ENCODE measurements around the gene GZMA.

DNA sequence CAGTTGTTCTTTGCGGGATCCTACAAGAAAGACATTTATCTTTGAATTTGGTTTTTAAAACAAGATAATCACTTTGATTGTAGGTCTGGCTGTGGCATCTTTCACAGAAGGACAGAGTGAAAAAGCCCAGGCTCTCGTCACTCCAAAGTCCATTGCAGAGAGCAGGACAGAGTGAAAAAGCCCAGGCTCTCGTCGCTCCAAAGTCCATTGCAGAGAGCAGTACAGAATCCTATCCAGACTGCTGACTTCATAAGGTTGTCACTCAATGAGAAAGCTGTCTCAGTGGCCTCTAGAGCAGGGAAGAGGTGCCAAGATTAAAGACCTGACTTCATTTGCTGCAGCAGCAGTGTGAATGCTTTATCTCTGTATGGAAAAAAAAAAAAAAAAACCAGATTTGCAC is 41.2 kb downstream of the GZMA start:
- TF ChIP-seq, protein P1, sequence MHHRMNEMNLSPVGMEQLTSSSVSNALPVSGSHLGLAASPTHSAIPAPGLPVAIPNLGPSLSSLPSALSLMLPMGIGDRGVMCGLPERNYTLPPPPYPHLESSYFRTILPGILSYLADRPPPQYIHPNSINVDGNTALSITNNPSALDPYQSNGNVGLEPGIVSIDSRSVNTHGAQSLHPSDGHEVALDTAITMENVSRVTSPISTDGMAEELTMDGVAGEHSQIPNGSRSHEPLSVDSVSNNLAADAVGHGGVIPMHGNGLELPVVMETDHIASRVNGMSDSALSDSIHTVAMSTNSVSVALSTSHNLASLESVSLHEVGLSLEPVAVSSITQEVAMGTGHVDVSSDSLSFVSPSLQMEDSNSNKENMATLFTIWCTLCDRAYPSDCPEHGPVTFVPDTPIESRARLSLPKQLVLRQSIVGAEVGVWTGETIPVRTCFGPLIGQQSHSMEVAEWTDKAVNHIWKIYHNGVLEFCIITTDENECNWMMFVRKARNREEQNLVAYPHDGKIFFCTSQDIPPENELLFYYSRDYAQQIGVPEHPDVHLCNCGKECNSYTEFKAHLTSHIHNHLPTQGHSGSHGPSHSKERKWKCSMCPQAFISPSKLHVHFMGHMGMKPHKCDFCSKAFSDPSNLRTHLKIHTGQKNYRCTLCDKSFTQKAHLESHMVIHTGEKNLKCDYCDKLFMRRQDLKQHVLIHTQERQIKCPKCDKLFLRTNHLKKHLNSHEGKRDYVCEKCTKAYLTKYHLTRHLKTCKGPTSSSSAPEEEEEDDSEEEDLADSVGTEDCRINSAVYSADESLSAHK (tag by site-specific recombination; IDR thresholded peaks at IDR 0.05) = no peak
- TF ChIP-seq, protein P2, sequence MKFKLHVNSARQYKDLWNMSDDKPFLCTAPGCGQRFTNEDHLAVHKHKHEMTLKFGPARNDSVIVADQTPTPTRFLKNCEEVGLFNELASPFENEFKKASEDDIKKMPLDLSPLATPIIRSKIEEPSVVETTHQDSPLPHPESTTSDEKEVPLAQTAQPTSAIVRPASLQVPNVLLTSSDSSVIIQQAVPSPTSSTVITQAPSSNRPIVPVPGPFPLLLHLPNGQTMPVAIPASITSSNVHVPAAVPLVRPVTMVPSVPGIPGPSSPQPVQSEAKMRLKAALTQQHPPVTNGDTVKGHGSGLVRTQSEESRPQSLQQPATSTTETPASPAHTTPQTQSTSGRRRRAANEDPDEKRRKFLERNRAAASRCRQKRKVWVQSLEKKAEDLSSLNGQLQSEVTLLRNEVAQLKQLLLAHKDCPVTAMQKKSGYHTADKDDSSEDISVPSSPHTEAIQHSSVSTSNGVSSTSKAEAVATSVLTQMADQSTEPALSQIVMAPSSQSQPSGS (tag by site-specific recombination; IDR thresholded peaks at IDR 0.05; ENCODE audit: low read depth) = no peak
- TF ChIP-seq, protein P3, sequence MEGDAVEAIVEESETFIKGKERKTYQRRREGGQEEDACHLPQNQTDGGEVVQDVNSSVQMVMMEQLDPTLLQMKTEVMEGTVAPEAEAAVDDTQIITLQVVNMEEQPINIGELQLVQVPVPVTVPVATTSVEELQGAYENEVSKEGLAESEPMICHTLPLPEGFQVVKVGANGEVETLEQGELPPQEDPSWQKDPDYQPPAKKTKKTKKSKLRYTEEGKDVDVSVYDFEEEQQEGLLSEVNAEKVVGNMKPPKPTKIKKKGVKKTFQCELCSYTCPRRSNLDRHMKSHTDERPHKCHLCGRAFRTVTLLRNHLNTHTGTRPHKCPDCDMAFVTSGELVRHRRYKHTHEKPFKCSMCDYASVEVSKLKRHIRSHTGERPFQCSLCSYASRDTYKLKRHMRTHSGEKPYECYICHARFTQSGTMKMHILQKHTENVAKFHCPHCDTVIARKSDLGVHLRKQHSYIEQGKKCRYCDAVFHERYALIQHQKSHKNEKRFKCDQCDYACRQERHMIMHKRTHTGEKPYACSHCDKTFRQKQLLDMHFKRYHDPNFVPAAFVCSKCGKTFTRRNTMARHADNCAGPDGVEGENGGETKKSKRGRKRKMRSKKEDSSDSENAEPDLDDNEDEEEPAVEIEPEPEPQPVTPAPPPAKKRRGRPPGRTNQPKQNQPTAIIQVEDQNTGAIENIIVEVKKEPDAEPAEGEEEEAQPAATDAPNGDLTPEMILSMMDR (tag by site-specific recombination; IDR thresholded peaks at IDR 0.05) = no peak
- TF ChIP-seq, protein P4, sequence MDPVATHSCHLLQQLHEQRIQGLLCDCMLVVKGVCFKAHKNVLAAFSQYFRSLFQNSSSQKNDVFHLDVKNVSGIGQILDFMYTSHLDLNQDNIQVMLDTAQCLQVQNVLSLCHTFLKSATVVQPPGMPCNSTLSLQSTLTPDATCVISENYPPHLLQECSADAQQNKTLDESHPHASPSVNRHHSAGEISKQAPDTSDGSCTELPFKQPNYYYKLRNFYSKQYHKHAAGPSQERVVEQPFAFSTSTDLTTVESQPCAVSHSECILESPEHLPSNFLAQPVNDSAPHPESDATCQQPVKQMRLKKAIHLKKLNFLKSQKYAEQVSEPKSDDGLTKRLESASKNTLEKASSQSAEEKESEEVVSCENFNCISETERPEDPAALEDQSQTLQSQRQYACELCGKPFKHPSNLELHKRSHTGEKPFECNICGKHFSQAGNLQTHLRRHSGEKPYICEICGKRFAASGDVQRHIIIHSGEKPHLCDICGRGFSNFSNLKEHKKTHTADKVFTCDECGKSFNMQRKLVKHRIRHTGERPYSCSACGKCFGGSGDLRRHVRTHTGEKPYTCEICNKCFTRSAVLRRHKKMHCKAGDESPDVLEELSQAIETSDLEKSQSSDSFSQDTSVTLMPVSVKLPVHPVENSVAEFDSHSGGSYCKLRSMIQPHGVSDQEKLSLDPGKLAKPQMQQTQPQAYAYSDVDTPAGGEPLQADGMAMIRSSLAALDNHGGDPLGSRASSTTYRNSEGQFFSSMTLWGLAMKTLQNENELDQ (tag by site-specific recombination; IDR thresholded peaks at IDR 0.05; ENCODE audit: low read depth) = no peak
- TF ChIP-seq ZNF140 (tag by site-specific recombination; IDR thresholded peaks at IDR 0.05) = no peak

All from HEK293 (cell line).